GM19328 (cell line): ENCODE data around the gene SFMBT1.
A peak's percentile ranks its signal among the peaks of the same experiment; 100 is the strongest.

Experiments
- ATAC-seq: cut with Tn5 transposase; IDR thresholded peaks from one replicate; pipeline ENCODE4 v1.9.1; 2021; ENCODE audit warnings: mild to moderate bottlenecking, moderate library complexity; ENCODE audit not compliant: unreplicated experiment

Gene SFMBT1

GRCh38 chr3:52925405-52926313 lies 120.2 kb downstream of the SFMBT1 start:
- ATAC-seq, result no peak

GRCh38 chr3:52923963-52924362 lies 121.9 kb downstream of the SFMBT1 start:
- no peak for ATAC-seq

GRCh38 chr3:52920841-52921240 lies 125.0 kb downstream of the SFMBT1 start:
- no peak for ATAC-seq

GRCh38 chr3:52917044-52917443 lies 128.8 kb downstream of the SFMBT1 start:
- ATAC-seq, result no peak

- no peak for ATAC-seq
Observed at GRCh38 chr3:52915294-52915693, 130.6 kb downstream of the SFMBT1 start.

GRCh38 chr3:52912885-52913731 lies 132.8 kb downstream of the SFMBT1 start:
- ATAC-seq, result no peak

GRCh38 chr3:52910823-52911222 lies 135.1 kb downstream of the SFMBT1 start:
- ATAC-seq, result no peak

- no peak for ATAC-seq
Observed at GRCh38 chr3:52907497-52907896, 138.4 kb downstream of the SFMBT1 start.

- no peak for ATAC-seq
Observed at GRCh38 chr3:52904552-52904951, 141.3 kb downstream of the SFMBT1 start.

- ATAC-seq, result no peak
Observed at GRCh38 chr3:52904000-52904399, 141.9 kb downstream of the SFMBT1 start.

GRCh38 chr3:52897130-52898122 lies 148.4 kb downstream of the SFMBT1 start, which contains the start of gene STIMATE:
STIMATE (minus strand) TSS chr3:52897548; CDS start chr3:52897450, 98 bp downstream.
- ATAC-seq, result peak; percentile 93

GRCh38 chr3:52896613-52897012 lies 149.3 kb downstream of the SFMBT1 start:
- no peak for ATAC-seq

- no peak for ATAC-seq
Observed at GRCh38 chr3:52896151-52896550, 149.7 kb downstream of the SFMBT1 start.

GRCh38 chr3:52895418-52895817 lies 150.5 kb downstream of the SFMBT1 start:
- ATAC-seq, result no peak

- no peak for ATAC-seq
Observed at GRCh38 chr3:52894756-52895155, 151.1 kb downstream of the SFMBT1 start.

- no peak for ATAC-seq
Observed at GRCh38 chr3:52893723-52894122, 152.2 kb downstream of the SFMBT1 start.

- ATAC-seq, result no peak
Observed at GRCh38 chr3:52892625-52893311, 153.1 kb downstream of the SFMBT1 start.

- no peak for ATAC-seq
Observed at GRCh38 chr3:52892290-52892624, 153.6 kb downstream of the SFMBT1 start.

GRCh38 chr3:52891615-52892081 lies 154.2 kb downstream of the SFMBT1 start:
- ATAC-seq, result no peak

- ATAC-seq, result no peak
Observed at GRCh38 chr3:52891164-52891563, 154.7 kb downstream of the SFMBT1 start.
